Panc1 (cell line): ENCODE measurements around the gene CELA1. TPM values are rescaled to one million over a fixed set of nuclear protein-coding genes. Genes with fewer than 3 reads are reported as not detected.
A peak's percentile ranks its signal among the peaks of the same experiment; 100 is the strongest.

Source experiments
- ATAC-seq: fragments of 200-7000 bp; cut with Tn5 transposase; 2 replicates; pipeline ENCODE4 v1.9.1; 2020; ENCODE audit warnings: mild to moderate bottlenecking, moderate library complexity
- BruUV-seq: library from RNA; stranded (reverse); fragments of 400-500 nt; replicated peaks from 2 replicates; lab custom pipeline; 2021; lab: Mats Ljungman, UMichigan
- CTCF ChIA-PET: fragments of 300-600 bp; sonication (Branson Sonifier 250); formaldehyde crosslinking; loops from one replicate; lab custom pipeline; 2022; ENCODE audit warnings: antibody characterized with exemption; lab: Charles Lee
- POLR2A ChIA-PET: fragments of 300-600 bp; sonication (Branson Sonifier 250); formaldehyde crosslinking; loops from one replicate; lab custom pipeline; 2022; ENCODE audit warnings: antibody characterized with exemption; lab: Charles Lee
- DNase-seq: peaks from one replicate; pipeline ENCODE4 v3.0.0-alpha.2; 2010; ENCODE audit warnings: low read depth, low spot score
- H3K27ac ChIP-seq: 2 replicates; pipeline ENCODE4 v1.5.1; 2011; ENCODE audit warnings: mild to moderate bottlenecking, low read length, inconsistent platforms
- H3K27me3 ChIP-seq: fragments of 200-500 bp; sonication (Bioruptor generic); 2 replicates; pipeline ENCODE4 v1.6.0; 2014; ENCODE audit warnings: low read length, inconsistent platforms; ENCODE audit not compliant: control insufficient read depth, insufficient read depth
- H3K36me3 ChIP-seq: fragments of 200-500 bp; sonication (Bioruptor generic); 2 replicates; pipeline ENCODE4 v1.5.1; 2014; ENCODE audit warnings: inconsistent platforms, mild to moderate bottlenecking, low read length, moderate library complexity; ENCODE audit not compliant: control insufficient read depth, insufficient read depth
- H3K4me1 ChIP-seq: 2 replicates; pipeline ENCODE4 v1.5.1; 2011; ENCODE audit warnings: inconsistent platforms, mild to moderate bottlenecking, low read length, moderate library complexity; ENCODE audit not compliant: control insufficient read depth, insufficient read depth
- H3K4me3 ChIP-seq, 2 experiments: 2 replicates each; pipeline ENCODE4 v1.5.1; 2011 to 2012; ENCODE audit warnings: low read depth in 2 of 2, low read length in 2 of 2, mild to moderate bottlenecking in 2 of 2, inconsistent platforms in 1 of 2, moderate library complexity in 1 of 2
- H3K9me3 ChIP-seq: fragments of 200-500 bp; sonication (Bioruptor generic); 2 replicates; pipeline ENCODE4 v1.5.1; 2014; ENCODE audit warnings: low read depth, mild to moderate bottlenecking, inconsistent platforms, low read length, moderate library complexity; ENCODE audit not compliant: control insufficient read depth, insufficient read depth
- POLR2AphosphoS5 ChIP-seq: IDR thresholded peaks from 2 replicates; pipeline ENCODE4 v1.6.1; 2012; ENCODE audit warnings: mild to moderate bottlenecking, low read depth, low read length, moderate library complexity
- SIN3A ChIP-seq: IDR thresholded peaks from 2 replicates; pipeline ENCODE4 v1.6.1; 2012; ENCODE audit warnings: low read depth, mild to moderate bottlenecking, low read length, moderate library complexity, borderline replicate concordance; ENCODE audit not compliant: insufficient read depth
- TCF7L2 ChIP-seq: IDR thresholded peaks from 2 replicates; pipeline ENCODE4 v1.6.1; 2011; ENCODE audit warnings: mild to moderate bottlenecking, low read depth, low read length, inconsistent platforms
- in situ Hi-C: cut with HindIII; loops from 2 replicates; pipeline ENCODE4 v1.10.0; 2016; ENCODE audit warnings: low sequenced_read_pairs, low pct_unique_long_range_greater_than_20kb
- intact Hi-C: fragments of 100-400 bp; cut with micrococcal nuclease; formaldehyde crosslinking; loops from one replicate; pipeline ENCODE4 v1.10.0; 2022; ENCODE audit not compliant: unreplicated experiment
- total RNA-seq: library from RNA; stranded (reverse); gene quantifications from one replicate; pipeline ENCODE4 v1.2.1, GENCODE V29; 2021; ENCODE audit not compliant: unreplicated experiment
- TF ChIP-seq, protein P1 (sequence below): fragments of 450-650 bp; IDR thresholded peaks from 2 replicates; pipeline ENCODE4 v1.5.1; 2017; ENCODE audit warnings: mild to moderate bottlenecking
- TF ChIP-seq, protein P2 (sequence below), 2 experiments: IDR thresholded peaks; 2 replicates each; pipeline ENCODE4 v1.6.1; 2011 to 2012; ENCODE audit warnings: low read depth in 2 of 2, control low read depth in 1 of 2, low read length in 1 of 2, mild to moderate bottlenecking in 1 of 2, moderate library complexity in 1 of 2; ENCODE audit not compliant: insufficient read depth in 1 of 2

CELA1 gene
- total RNA-seq, 1 experiment from 2014 or later: not detected

DNA sequence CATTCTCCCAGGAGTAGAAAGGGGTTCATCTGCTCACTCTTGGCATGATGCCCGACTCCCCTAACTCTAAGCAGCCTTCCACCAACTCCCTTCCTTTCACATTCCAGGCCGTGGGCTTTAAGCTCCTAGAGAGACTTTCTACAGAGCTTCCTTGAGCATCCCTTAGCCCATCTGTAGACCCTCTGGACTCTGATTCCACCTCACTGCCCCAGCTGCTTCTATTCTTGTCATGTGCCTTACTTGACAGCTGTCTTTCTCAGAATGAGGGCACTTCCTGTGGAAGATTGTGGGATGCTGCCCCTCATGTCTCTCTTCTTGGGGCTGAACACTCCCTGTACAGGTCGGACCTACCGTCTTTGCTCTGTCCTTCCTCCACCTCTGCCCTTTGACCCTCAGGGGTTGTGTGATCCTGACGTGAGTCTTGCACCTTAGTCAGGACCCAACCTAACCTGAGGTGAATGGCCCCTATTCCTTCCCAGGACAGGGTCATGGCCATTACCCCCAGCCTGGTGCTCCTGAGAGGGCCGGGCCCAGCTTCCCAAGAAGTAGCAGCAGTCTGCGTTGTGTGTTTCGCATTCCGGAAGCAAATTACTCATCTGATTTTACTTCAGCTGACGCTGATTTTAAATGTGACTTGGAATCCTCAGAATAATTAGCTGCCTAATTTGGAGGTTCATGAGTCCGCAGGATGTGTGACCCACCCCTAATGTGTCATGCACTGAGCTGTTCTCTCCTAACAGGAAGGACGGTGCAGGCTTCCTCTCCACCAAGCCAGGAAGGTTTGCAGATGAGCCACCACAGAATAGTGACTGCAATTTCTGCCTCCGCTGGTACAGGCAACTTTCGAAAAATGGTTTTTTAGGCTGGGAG lies 47.4 kb upstream of the CELA1 start:
- H3K4me3 ChIP-seq: no peak overlapping the region
- POLR2A ChIA-PET: no interaction called here
- TF ChIP-seq, protein P1, sequence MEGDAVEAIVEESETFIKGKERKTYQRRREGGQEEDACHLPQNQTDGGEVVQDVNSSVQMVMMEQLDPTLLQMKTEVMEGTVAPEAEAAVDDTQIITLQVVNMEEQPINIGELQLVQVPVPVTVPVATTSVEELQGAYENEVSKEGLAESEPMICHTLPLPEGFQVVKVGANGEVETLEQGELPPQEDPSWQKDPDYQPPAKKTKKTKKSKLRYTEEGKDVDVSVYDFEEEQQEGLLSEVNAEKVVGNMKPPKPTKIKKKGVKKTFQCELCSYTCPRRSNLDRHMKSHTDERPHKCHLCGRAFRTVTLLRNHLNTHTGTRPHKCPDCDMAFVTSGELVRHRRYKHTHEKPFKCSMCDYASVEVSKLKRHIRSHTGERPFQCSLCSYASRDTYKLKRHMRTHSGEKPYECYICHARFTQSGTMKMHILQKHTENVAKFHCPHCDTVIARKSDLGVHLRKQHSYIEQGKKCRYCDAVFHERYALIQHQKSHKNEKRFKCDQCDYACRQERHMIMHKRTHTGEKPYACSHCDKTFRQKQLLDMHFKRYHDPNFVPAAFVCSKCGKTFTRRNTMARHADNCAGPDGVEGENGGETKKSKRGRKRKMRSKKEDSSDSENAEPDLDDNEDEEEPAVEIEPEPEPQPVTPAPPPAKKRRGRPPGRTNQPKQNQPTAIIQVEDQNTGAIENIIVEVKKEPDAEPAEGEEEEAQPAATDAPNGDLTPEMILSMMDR: no peak
- TF ChIP-seq, protein P2, sequence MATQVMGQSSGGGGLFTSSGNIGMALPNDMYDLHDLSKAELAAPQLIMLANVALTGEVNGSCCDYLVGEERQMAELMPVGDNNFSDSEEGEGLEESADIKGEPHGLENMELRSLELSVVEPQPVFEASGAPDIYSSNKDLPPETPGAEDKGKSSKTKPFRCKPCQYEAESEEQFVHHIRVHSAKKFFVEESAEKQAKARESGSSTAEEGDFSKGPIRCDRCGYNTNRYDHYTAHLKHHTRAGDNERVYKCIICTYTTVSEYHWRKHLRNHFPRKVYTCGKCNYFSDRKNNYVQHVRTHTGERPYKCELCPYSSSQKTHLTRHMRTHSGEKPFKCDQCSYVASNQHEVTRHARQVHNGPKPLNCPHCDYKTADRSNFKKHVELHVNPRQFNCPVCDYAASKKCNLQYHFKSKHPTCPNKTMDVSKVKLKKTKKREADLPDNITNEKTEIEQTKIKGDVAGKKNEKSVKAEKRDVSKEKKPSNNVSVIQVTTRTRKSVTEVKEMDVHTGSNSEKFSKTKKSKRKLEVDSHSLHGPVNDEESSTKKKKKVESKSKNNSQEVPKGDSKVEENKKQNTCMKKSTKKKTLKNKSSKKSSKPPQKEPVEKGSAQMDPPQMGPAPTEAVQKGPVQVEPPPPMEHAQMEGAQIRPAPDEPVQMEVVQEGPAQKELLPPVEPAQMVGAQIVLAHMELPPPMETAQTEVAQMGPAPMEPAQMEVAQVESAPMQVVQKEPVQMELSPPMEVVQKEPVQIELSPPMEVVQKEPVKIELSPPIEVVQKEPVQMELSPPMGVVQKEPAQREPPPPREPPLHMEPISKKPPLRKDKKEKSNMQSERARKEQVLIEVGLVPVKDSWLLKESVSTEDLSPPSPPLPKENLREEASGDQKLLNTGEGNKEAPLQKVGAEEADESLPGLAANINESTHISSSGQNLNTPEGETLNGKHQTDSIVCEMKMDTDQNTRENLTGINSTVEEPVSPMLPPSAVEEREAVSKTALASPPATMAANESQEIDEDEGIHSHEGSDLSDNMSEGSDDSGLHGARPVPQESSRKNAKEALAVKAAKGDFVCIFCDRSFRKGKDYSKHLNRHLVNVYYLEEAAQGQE (IDR thresholded peaks at IDR 0.05; ENCODE audit: insufficient read depth in 1 of 2, low read depth in 2 of 2, low read length in 1 of 2): no peak
- TF ChIP-seq POLR2AphosphoS5 (no peak), SIN3A (no peak), TCF7L2 (no peak)
- in situ Hi-C loops: no loop called here
- H3K36me3 ChIP-seq: peaks cover 3% of the 10 kb centered on the region; the same call in 1 of the 2 replicates
- H3K9me3 ChIP-seq: no peaks in the 10 kb centered on the region
- DNase-seq (peak; percentile 63), ATAC-seq (no peak)
- peaks cover 6% of the 10 kb centered on the region; the same call in 1 of the 2 replicates for H3K4me1 ChIP-seq
- H3K27me3 ChIP-seq: peaks cover 4% of the 10 kb centered on the region; the same call in 1 of the 2 replicates
- no TSS peak for BruUV-seq
- no peak overlapping the region for H3K27ac ChIP-seq
- intact Hi-C loops: no loop called here
- CTCF ChIA-PET: interaction anchor here (0.6 kb wide), 1 partner anchor 30 kb away, joined by 3 read pairs; no protein-coding TSS in a partner anchor

DNA sequence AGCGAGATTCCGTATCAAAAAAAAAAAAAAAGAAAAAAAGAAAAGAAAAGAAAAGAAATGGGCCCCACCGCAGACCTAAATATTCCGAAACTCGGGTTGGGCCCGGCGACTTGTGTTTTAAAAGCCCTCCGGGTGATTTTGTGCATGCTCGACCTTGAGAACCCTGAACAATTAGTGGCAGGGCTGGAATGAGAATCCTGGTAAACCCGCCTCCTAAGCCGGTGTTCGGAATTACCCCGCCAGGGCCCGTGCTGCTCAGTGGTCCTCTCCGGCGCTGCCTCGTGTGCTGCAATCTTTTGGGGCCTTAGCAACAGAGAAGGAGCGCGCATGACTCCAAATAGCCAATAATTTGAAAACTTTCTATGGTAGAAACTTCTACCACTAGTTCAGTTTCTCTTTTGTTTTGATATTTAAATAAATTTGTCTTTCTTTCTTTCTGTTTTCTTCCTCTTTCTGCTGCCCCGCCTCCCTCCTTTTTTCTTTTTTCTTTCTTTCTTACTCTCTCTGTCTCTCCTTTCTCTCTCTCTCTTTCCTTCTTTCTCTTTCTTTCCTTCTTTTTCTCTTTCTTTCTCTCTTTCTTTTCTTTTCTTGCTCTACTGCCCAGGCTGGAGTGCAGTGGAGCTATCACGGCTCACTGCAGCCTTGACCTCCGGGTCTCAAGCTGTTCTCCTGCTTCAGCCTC lies 46.2 kb upstream of the CELA1 start:
- in situ Hi-C loops: no loop called here
- Histone ChIP-seq H3K9me3 (no peaks in the 10 kb centered on the region), H3K27ac (no peak overlapping the region), H3K4me3 (no peak overlapping the region), H3K36me3 (peaks cover 3% of the 10 kb centered on the region; the same call in 1 of the 2 replicates), H3K27me3 (no peaks in the 10 kb centered on the region), H3K4me1 (peaks cover 6% of the 10 kb centered on the region; the same call in 1 of the 2 replicates)
- intact Hi-C loops: no loop called here
- TF ChIP-seq, protein P2 (IDR thresholded peaks at IDR 0.05; ENCODE audit: insufficient read depth in 1 of 2, low read depth in 2 of 2, low read length in 1 of 2): no peak
- TF ChIP-seq SIN3A (no peak), TCF7L2 (no peak), POLR2AphosphoS5 (no peak)
- ChIA-PET POLR2A (interaction anchor here (0.7 kb wide), 1 partner anchor 82 kb away, joined by 7 read pairs; no protein-coding TSS in a partner anchor), CTCF (no interaction called here)
- DNase-seq: no peak
- no TSS peak for BruUV-seq
- no peak for ATAC-seq
